Aorta (tissue), 5 donors: ENCODE data around the gene PTPRG. TPM values are rescaled to one million over a fixed set of nuclear protein-coding genes. Genes with fewer than 3 reads are reported as not detected.

ENCODE experiments used
- ATAC-seq: fragments of 200-7000 bp; cut with Tn5 transposase; one replicate; pipeline ENCODE4 v1.9.1; 2022; ENCODE audit warnings: moderate library complexity; ENCODE audit not compliant: low FRiP score
- DNase-seq, 2 donors: peaks; one replicate each; pipeline ENCODE4 v3.0.0-alpha.2; 2020
- H3K27ac ChIP-seq, 2 donors: one replicate each; pipeline ENCODE4 v1.5.1; 2013; ENCODE audit warnings: low read length in 2 of 2, mild to moderate bottlenecking in 2 of 2, moderate library complexity in 2 of 2, control low read depth in 1 of 2, inconsistent platforms in 1 of 2, low read depth in 1 of 2
- H3K27me3 ChIP-seq, 2 donors: one replicate each; pipeline ENCODE4 v1.6.1; 2013; ENCODE audit warnings: control low read depth in 1 of 2, low read length in 1 of 2, mild to moderate bottlenecking in 1 of 2, moderate library complexity in 1 of 2; ENCODE audit not compliant: insufficient read depth in 2 of 2, control insufficient read depth in 1 of 2
- H3K36me3 ChIP-seq, 2 donors: one replicate each; pipeline ENCODE4 v1.6.1; 2013; ENCODE audit warnings: control low read depth in 1 of 2, low read length in 1 of 2, mild to moderate bottlenecking in 1 of 2; ENCODE audit not compliant: insufficient read depth in 2 of 2, control insufficient read depth in 1 of 2
- H3K4me1 ChIP-seq, 2 donors: one replicate each; pipeline ENCODE4 v1.6.1; 2013; ENCODE audit warnings: low read length in 2 of 2, control low read depth in 1 of 2, mild to moderate bottlenecking in 1 of 2, moderate library complexity in 1 of 2; ENCODE audit not compliant: insufficient read depth in 2 of 2, control insufficient read depth in 1 of 2
- H3K4me3 ChIP-seq, 2 donors: one replicate each; pipeline ENCODE4 v1.5.1; 2013; ENCODE audit warnings: low read length in 2 of 2, control low read depth in 1 of 2, mild to moderate bottlenecking in 1 of 2
- H3K9me3 ChIP-seq: one replicate; pipeline ENCODE4 v1.6.1; 2013; ENCODE audit warnings: mild to moderate bottlenecking, low read length; ENCODE audit not compliant: control insufficient read depth
- WGBS, 2 donors: extraction: QIAGEN DNeasy Blood & Tissue Kit; methylation state at CpG; one replicate each; pipeline ENCODE4 v1.1.7; 2013; 5-methylcytosine and 5-hydroxymethylcytosine counted together
- intact Hi-C, 2 donors: fragments of 100-400 bp; cut with DNase I; formaldehyde crosslinking; loops; one replicate each; pipeline versions ENCODE4 v1.14.2 to v1.15.0; 2022
- polyA plus RNA-seq, 2 donors: library from polyadenylated mRNA; stranded (reverse); fragments of 200-250 nt; gene quantifications; one replicate each; pipeline ENCODE4 v1.2.3, GENCODE V29; 2013
- total RNA-seq, 2 donors: library from RNA; stranded (reverse); fragmentation: NEBNext Ultra II Directional; extraction: Animal tissue kit (Norgen Biotek cat#: 25700); gene quantifications; one replicate each; pipeline ENCODE4 v1.2.1, GENCODE V29; 2021
- donor health status: healthy with polysubstance abuse.
- donor health status: Bipolar disorder and iron deficiency.
- donor health status: DM: no; HTN: no; CAD: no.
- donor health status: DM: no; HTN: no; CAD: no.
- donor health status: DM: yes; HTN: yes; CAD: no.

The PTPRG gene
- total and polyA plus RNA-seq, 4 donors = 5.3 to 150 (median 52.4) TPM

DNA sequence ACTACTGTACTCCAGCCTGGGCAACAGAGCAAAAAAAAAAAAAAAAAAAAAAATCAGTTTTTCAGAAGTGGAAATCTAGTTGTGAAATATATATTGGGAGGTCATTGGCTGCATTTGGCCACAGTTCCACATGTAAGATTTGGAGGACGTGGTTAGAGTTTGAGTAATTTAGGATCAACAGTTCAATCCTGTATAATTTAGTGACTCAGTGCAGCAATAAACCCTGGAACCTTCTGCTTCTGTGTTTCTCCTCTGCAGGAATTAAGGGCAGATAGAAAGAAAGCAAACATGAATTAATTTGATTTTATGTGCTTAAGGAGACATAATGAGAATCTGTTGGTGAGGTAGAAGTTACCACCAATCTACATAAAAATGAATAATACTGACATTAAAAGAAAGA is 347.0 kb downstream of the PTPRG start:
- Histone ChIP-seq H3K27me3 (no peaks in the 10 kb centered on the region), H3K4me1 (peaks cover 5 to 9% of the 10 kb centered on the region in 2 donors), H3K4me3 (no peak overlapping the region), H3K9me3 (no peaks in the 10 kb centered on the region), H3K27ac (no peak overlapping the region), H3K36me3 (no peaks in the 10 kb centered on the region)
- intact Hi-C loops = no loop called here
- WGBS, 2 donors = 46 to 59% methylated on average over 1 of the region's 1 CpG
- DNase-seq = no peak
- ATAC-seq = no peak

GRCh38 chr3:61910732-61911131 is 349.4 kb downstream of the PTPRG start:
- intact Hi-C loops = no loop called here
- Histone ChIP-seq H3K4me3 (no peak overlapping the region), H3K9me3 (no peaks in the 10 kb centered on the region), H3K4me1 (peaks cover 2 to 7% of the 10 kb centered on the region in 2 donors), H3K27me3 (no peaks in the 10 kb centered on the region), H3K36me3 (no peaks in the 10 kb centered on the region), H3K27ac (no peak overlapping the region)
- 95 to 96% methylated on average over 3 of the region's 3 CpGs for WGBS, 2 donors
- ATAC-seq = no peak
- DNase-seq = no peak

- H3K4me3 ChIP-seq = no peak overlapping the region
- no peaks in the 10 kb centered on the region for H3K36me3 ChIP-seq
- H3K27me3 ChIP-seq = no peaks in the 10 kb centered on the region
- intact Hi-C loops = no loop called here
- ATAC-seq = no peak
- 97 to 98% methylated on average over 1 of the region's 1 CpG for WGBS, 2 donors
- H3K27ac ChIP-seq = no peak overlapping the region
- H3K9me3 ChIP-seq = no peaks in the 10 kb centered on the region
- no peak for DNase-seq
- H3K4me1 ChIP-seq = peaks cover 2 to 7% of the 10 kb centered on the region in 2 donors
Measured at GRCh38 chr3:61912158-61912557, 350.8 kb downstream of the PTPRG start.

- intact Hi-C loops = no loop called here
- WGBS, 2 donors = 91 to 94% methylated on average over 3 of the region's 3 CpGs
- ATAC-seq (no peak), DNase-seq (no peak)
- H3K36me3 ChIP-seq = no peaks in the 10 kb centered on the region
- no peak overlapping the region for H3K27ac ChIP-seq
- no peaks in the 10 kb centered on the region for H3K27me3 ChIP-seq
- H3K4me1 ChIP-seq = peaks cover 2 to 7% of the 10 kb centered on the region in 2 donors
- no peaks in the 10 kb centered on the region for H3K9me3 ChIP-seq
- no peak overlapping the region for H3K4me3 ChIP-seq
Measured at GRCh38 chr3:61913701-61914100, 352.3 kb downstream of the PTPRG start.

DNA sequence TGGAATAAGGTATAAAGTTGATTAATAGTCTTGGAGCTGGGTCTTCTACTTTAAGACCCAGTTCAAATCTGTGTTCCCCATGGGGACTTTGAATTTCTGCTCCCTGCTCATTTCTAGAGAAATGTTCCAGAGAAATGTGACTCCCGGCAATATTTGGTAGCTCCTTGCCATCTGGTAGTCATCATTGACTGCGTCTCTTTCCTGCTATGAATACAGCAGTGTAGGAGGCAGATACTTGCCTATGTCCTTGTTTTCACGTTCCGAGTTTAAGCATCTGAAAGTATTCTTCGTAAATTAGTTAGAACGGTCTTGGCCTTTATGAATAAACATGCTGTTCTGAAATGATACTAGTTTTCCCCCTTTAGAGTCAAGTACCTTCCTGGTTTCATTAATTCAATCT is 352.9 kb downstream of the PTPRG start:
- WGBS, 2 donors = 90 to 94% methylated on average over 6 of the region's 6 CpGs
- Histone ChIP-seq H3K27me3 (no peaks in the 10 kb centered on the region), H3K4me1 (peaks cover 5 to 9% of the 10 kb centered on the region in 2 donors), H3K4me3 (no peak overlapping the region), H3K9me3 (no peaks in the 10 kb centered on the region), H3K27ac (no peak overlapping the region), H3K36me3 (no peaks in the 10 kb centered on the region)
- intact Hi-C loops = no loop called here
- DNase-seq (no peak), ATAC-seq (no peak)

DNA sequence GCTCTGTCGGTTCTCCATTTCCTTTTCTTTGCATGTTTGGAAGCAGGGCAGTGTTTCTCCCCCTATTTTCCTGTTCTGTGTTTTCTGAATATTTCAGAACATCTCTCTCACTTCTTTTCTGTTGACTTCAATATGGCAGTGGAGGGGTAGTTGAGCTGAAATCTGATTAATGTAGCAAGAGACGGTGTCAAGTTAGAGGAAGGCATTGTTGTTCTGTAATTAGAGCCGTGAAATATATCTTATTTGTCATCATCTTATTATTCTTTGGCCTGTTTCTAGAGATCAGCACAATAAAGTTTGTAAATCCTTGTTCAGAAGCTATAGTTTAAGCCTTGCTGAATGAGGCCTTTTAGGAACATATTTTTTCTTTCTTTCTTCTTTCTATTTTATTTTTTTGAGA is 353.9 kb downstream of the PTPRG start:
- peaks cover 3 to 8% of the 10 kb centered on the region in 2 donors for H3K4me1 ChIP-seq
- intact Hi-C loops = no loop called here

DNA sequence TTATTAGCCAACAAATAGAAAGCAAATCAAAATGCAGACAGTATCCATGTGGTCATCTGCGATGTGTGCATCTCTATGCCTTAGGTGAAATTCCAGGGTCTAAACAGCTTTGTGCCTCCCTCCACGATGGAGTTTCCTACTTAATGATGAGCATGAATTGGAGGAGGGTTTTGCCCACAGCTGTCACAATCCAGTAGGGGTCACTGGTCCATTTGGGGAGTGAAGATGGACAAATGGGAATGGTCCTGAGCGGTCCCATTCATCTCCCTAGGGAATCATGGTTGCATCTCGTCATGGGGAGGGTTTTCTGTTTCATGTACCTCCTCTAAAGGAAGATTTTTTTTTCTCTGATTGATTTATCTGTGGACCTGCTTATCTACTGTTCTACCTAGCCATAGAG is 358.0 kb downstream of the PTPRG start:
- Histone ChIP-seq H3K9me3 (no peaks in the 10 kb centered on the region), H3K4me3 (no peak overlapping the region), H3K36me3 (no peaks in the 10 kb centered on the region), H3K27ac (no peak overlapping the region), H3K27me3 (no peaks in the 10 kb centered on the region), H3K4me1 (peaks cover 3 to 5% of the 10 kb centered on the region in 2 donors)
- DNase-seq (no peak), ATAC-seq (no peak)
- 85 to 93% methylated on average over 4 of the region's 4 CpGs for WGBS, 2 donors
- intact Hi-C loops = no loop called here

More for the DNA sequence above, 353.9 kb downstream of the PTPRG start:
- H3K36me3 ChIP-seq = no peaks in the 10 kb centered on the region
- WGBS, 2 donors = 76 to 78% methylated on average over 3 of the region's 3 CpGs
- ATAC-seq (no peak), DNase-seq (no peak)
- no peak overlapping the region for H3K27ac ChIP-seq
- H3K9me3 ChIP-seq = no peaks in the 10 kb centered on the region
- no peaks in the 10 kb centered on the region for H3K27me3 ChIP-seq
- H3K4me3 ChIP-seq = no peak overlapping the region

DNA sequence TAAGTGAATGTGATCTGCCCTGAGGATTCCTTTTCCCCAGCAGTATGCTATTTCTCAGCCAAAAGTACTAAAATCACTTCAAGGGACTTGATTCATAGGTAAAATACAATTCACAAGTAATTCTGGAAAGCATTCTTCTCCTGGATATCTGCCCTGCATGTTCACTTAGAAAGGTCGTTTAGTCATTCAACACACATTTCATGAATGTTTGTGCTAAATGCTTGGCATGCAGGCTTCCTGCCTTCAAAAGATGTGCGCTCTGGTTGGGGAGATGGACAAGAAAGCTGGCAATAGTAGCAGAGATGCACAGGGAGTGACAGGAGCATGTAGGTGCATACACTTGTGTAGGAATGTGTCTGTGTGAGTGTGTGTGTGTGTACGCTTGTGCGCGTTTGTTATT is 360.7 kb downstream of the PTPRG start:
- DNase-seq = no peak
- intact Hi-C loops = loop anchor here in 1 of 2 donors (10.0 kb wide), 1 partner anchor 47 kb away; no protein-coding TSS in a partner anchor
- 70 to 79% methylated on average over 5 of the region's 5 CpGs for WGBS, 2 donors

DNA sequence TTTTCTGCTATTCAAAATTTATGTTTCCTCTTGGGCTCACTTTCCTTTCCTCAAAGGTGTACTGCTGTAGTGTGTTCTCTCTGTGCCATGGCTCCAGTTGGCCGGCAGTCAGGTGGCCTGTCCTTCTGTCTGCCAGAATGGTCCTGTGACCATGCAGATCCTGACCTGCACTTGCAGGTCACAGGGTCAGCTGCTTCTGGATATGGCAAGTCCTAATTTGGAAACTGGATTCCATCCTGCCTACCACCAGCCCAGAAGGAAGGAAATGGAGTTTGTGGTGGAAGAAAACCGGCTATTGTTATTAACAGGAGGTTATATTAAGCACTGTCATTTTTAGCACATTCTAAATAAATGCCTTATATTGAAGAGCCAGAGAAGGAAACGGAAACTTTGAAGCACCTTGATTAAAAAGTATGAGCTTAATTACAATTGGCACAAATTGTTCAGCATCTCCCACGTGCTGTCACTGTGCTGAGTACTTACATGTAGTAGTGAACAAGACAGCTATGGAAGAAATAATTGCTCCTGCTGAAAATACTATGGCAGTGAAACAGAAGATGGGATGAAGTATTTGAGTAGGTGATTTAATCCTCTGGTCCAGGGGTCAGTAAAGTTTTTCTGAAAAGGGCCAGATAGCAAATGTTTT is 362.8 kb downstream of the PTPRG start:
- Histone ChIP-seq H3K27me3 (no peaks in the 10 kb centered on the region), H3K4me1 (peaks cover 8 to 19% of the 10 kb centered on the region in 2 donors), H3K4me3 (no peak overlapping the region), H3K36me3 (no peaks in the 10 kb centered on the region), H3K9me3 (no peaks in the 10 kb centered on the region), H3K27ac (no peak overlapping the region)
- no peak for DNase-seq
- intact Hi-C loops = loop anchor here in 1 of 2 donors (10.0 kb wide), 1 partner anchor 49 kb away; no protein-coding TSS in a partner anchor
- 65% methylated on average over 4 of the region's 4 CpGs for WGBS, 2 donors
- no peak for ATAC-seq

More for the DNA sequence above, 360.7 kb downstream of the PTPRG start:
- Histone ChIP-seq H3K9me3 (no peaks in the 10 kb centered on the region), H3K27ac (no peak overlapping the region), H3K36me3 (no peaks in the 10 kb centered on the region), H3K4me1 (peaks cover 4 to 15% of the 10 kb centered on the region in 2 donors), H3K4me3 (no peak overlapping the region), H3K27me3 (no peaks in the 10 kb centered on the region)
- ATAC-seq = no peak
